ENCODE data around the gene TEAD2.
A peak's percentile ranks its signal among the peaks of the same experiment; 100 is the strongest.

The TEAD2 gene

GRCh38 chr19:49393881-49394280 is 31.7 kb upstream of the TEAD2 start:
- H3K4me3 ChIP-seq (replicated peaks; ENCODE audit: low read depth, low read length), result no peak overlapping the region
- TF ChIP-seq CTCF (IDR thresholded peaks at IDR 0.05; ENCODE audit: low read length, missing control alignments), result no peak
- no peak for DNase-seq (ENCODE audit: low read depth)

- no peak overlapping the region for H3K4me3 ChIP-seq (replicated peaks; ENCODE audit: low read depth, low read length)
- DNase-seq (ENCODE audit: low read depth), result peak; percentile 71
- TF ChIP-seq CTCF (IDR thresholded peaks at IDR 0.05; ENCODE audit: low read length, missing control alignments), result peak; percentile 82
Measured at GRCh38 chr19:49391581-49392399, 29.6 kb upstream of the TEAD2 start.

- no peak for DNase-seq (ENCODE audit: low read depth)
- TF ChIP-seq CTCF (IDR thresholded peaks at IDR 0.05; ENCODE audit: low read length, missing control alignments), result no peak
- H3K4me3 ChIP-seq (replicated peaks; ENCODE audit: low read depth, low read length), result no peak overlapping the region
Measured at GRCh38 chr19:49390929-49391359, 28.7 kb upstream of the TEAD2 start.

GRCh38 chr19:49390131-49390928 is 28.1 kb upstream of the TEAD2 start:
- no peak overlapping the region for H3K4me3 ChIP-seq (replicated peaks; ENCODE audit: low read depth, low read length)
- no peak for DNase-seq (ENCODE audit: low read depth)
- no peak for TF ChIP-seq CTCF (IDR thresholded peaks at IDR 0.05; ENCODE audit: low read length, missing control alignments)

- H3K4me3 ChIP-seq (replicated peaks; ENCODE audit: low read depth, low read length), result no peak overlapping the region
- no peak for DNase-seq (ENCODE audit: low read depth)
- no peak for TF ChIP-seq CTCF (IDR thresholded peaks at IDR 0.05; ENCODE audit: low read length, missing control alignments)
Measured at GRCh38 chr19:49389406-49389805, 27.2 kb upstream of the TEAD2 start.

GRCh38 chr19:49387936-49388372 is 25.7 kb upstream of the TEAD2 start, which contains the start of gene KASH5:
Gene KASH5 (plus strand): TSS chr19:49388249. CDS start chr19:49390884, 2,635 bp downstream.
- TF ChIP-seq CTCF (IDR thresholded peaks at IDR 0.05; ENCODE audit: low read length, missing control alignments), result no peak

More at GRCh38 chr19:49387936-49388372, 25.7 kb upstream of the TEAD2 start, which contains the start of gene KASH5:
- DNase-seq (ENCODE audit: low read depth), result peak; percentile 41
- H3K4me3 ChIP-seq (replicated peaks; ENCODE audit: low read depth, low read length), result no peak within 1 kb of the TSS
